Right cardiac atrium (tissue), 5 donors: ENCODE data around the gene LANCL2. TPM values are rescaled to one million over a fixed set of nuclear protein-coding genes. Genes with fewer than 3 reads are reported as not detected.
"Not testable (repeated sequence)": the region's sequence is repeated elsewhere in the genome, so short reads cannot be mapped to it uniquely, and the experiment has no call there.

Experiments used
- ATAC-seq, 2 donors: fragments of 200-7000 bp; cut with Tn5 transposase; one replicate each; pipeline versions ENCODE4 v1.8.0 to v1.9.1; 2020; ENCODE audit warnings: moderate library complexity in 2 of 2, mild to moderate bottlenecking in 1 of 2
- DNase-seq, 3 donors: peaks; one replicate each; pipeline ENCODE4 v3.0.0-alpha.2; 2020
- H3K27ac ChIP-seq: one replicate; pipeline ENCODE4 v1.5.1; 2013; ENCODE audit warnings: mild to moderate bottlenecking, low read length, control low read depth, moderate library complexity
- H3K27me3 ChIP-seq: one replicate; pipeline ENCODE4 v1.6.1; 2013; ENCODE audit not compliant: control insufficient read depth, insufficient read depth
- H3K4me1 ChIP-seq: one replicate; pipeline ENCODE4 v1.6.1; 2013; ENCODE audit warnings: low read length; ENCODE audit not compliant: control insufficient read depth, insufficient read depth
- H3K4me3 ChIP-seq: one replicate; pipeline ENCODE4 v1.5.1; 2013; ENCODE audit warnings: low read length, control low read depth
- H3K9me3 ChIP-seq: one replicate; pipeline ENCODE4 v1.6.1; 2013; ENCODE audit warnings: low read length; ENCODE audit not compliant: control insufficient read depth
- WGBS: extraction: QIAGEN DNeasy Blood & Tissue Kit; methylation state at CpG from one replicate; pipeline ENCODE4 v1.1.7; 2013; 5-methylcytosine and 5-hydroxymethylcytosine counted together
- intact Hi-C, 4 donors: fragments of 100-400 bp; cut with DNase I; formaldehyde crosslinking; loops; one replicate each; pipeline versions ENCODE4 v1.11.0 to v1.14.0; 2022 to 2023
- polyA plus RNA-seq: library from polyadenylated mRNA; stranded (reverse); fragments of 200-250 nt; gene quantifications from one replicate; pipeline ENCODE4 v1.2.3, GENCODE V29; 2013
- total RNA-seq, 4 donors: library from RNA; stranded (reverse); fragmentation: NEBNext Ultra II Directional; extraction: Animal tissue kit (Norgen Biotek cat#: 25700); gene quantifications; one replicate each; pipeline ENCODE4 v1.2.1, GENCODE V29; 2021
- donor health status: healthy with polysubstance abuse.
- donor health status: DM: no; HTN: yes; CAD: no.
- donor health status: DM: no; HTN: no; CAD: no.
- donor health status: DM: no; HTN: yes; CAD: no; lungs with severe emphysema.
- donor health status: DM: yes; HTN: yes; CAD: no.

Gene LANCL2
- total and polyA plus RNA-seq, 5 donors: 4.2 to 9.9 (median 8.7) TPM

DNA sequence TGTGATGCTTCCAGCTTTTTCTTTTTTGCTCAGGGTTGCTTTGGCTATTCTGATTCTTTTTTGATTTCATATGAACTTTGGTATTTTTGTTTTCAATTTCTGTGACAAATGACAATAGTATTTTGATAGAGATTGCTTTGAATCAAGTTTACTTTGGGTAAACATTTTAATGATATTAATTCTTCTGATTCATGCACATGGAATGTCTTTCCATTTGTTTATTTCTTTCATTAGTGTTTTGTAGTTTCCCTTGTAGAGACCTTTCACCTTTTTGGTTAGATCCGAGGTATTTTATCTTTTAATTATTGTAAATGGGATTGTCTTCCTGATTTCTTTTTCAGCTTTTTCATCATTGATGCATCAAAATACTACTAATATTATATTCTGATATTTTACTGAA lies 93.2 kb downstream of the LANCL2 start:
- Histone ChIP-seq H3K4me1 (no peaks in the 10 kb centered on the region), H3K9me3 (no peaks in the 10 kb centered on the region), H3K27me3 (no peaks in the 10 kb centered on the region), H3K4me3 (no peak overlapping the region), H3K27ac (no peak overlapping the region)
- ATAC-seq (no peak), DNase-seq (no peak)
- WGBS: 62% methylated on average over 1 of the region's 1 CpG
- intact Hi-C loops: no loop called here

DNA sequence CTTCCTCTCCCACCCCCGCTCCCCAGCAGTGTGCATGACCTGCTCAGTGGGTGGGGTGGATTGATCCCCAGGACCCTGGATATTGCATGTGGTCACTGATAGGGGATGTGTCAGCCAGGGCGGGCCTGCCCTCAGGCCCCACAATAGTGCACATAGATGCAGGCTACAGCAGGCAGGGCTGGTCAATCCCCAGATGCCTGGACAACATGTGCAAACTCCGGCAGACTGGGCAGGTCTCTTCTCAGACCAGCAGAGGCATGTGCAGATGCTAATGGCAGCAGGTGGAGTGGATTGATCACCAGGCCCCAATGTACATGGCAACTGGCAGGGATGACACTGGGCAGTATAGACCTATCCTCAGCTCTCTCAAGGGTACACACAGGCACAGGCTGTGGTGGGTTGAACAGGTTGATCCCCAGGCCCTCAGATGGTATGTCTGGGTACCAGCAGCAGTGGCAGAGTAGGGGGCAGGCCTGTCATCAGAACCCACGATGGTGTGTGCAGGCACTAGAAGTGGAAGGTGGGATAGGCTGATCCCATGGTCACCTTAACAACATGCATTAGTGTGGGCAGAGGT lies 98.6 kb downstream of the LANCL2 start:
- no peaks in the 10 kb centered on the region for H3K9me3 ChIP-seq
- 97% methylated on average over 4 of the region's 4 CpGs for WGBS
- DNase-seq: no peak
- intact Hi-C loops: no loop called here
- H3K27me3 ChIP-seq: no peaks in the 10 kb centered on the region
- H3K27ac ChIP-seq: no peak overlapping the region
- no peak for ATAC-seq
- no peaks in the 10 kb centered on the region for H3K4me1 ChIP-seq
- H3K4me3 ChIP-seq: no peak overlapping the region

- 99% methylated on average over 2 of the region's 2 CpGs for WGBS
Measured at GRCh38 chr7:55464422-55464821, 99.3 kb downstream of the LANCL2 start.

GRCh38 chr7:55465691-55466090 lies 100.6 kb downstream of the LANCL2 start:
- 84% methylated on average over 2 of the region's 2 CpGs for WGBS
- no peak overlapping the region for H3K27ac ChIP-seq
- intact Hi-C loops: no loop called here
- ATAC-seq (no peak), DNase-seq (no peak)
- H3K9me3 ChIP-seq: no peaks in the 10 kb centered on the region
- H3K4me3 ChIP-seq: no peak overlapping the region
- no peaks in the 10 kb centered on the region for H3K27me3 ChIP-seq
- H3K4me1 ChIP-seq: no peaks in the 10 kb centered on the region

More at GRCh38 chr7:55464422-55464821, 99.3 kb downstream of the LANCL2 start:
- ATAC-seq (no peak), DNase-seq (no peak)
- no peaks in the 10 kb centered on the region for H3K4me1 ChIP-seq
- no peaks in the 10 kb centered on the region for H3K27me3 ChIP-seq
- intact Hi-C loops: no loop called here
- no peak overlapping the region for H3K27ac ChIP-seq
- no peaks in the 10 kb centered on the region for H3K9me3 ChIP-seq
- H3K4me3 ChIP-seq: no peak overlapping the region

GRCh38 chr7:55467047-55467593 lies 102.0 kb downstream of the LANCL2 start:
- H3K9me3 ChIP-seq: no peaks in the 10 kb centered on the region
- no peak overlapping the region for H3K27ac ChIP-seq
- H3K4me3 ChIP-seq: no peak overlapping the region
- DNase-seq: no peak
- ATAC-seq: no peak
- intact Hi-C loops: no loop called here
- 96% methylated on average over 7 of the region's 7 CpGs for WGBS
- no peaks in the 10 kb centered on the region for H3K4me1 ChIP-seq
- no peaks in the 10 kb centered on the region for H3K27me3 ChIP-seq

GRCh38 chr7:55468495-55468894 lies 103.4 kb downstream of the LANCL2 start:
- ATAC-seq: no peak

GRCh38 chr7:55469271-55469681 lies 104.1 kb downstream of the LANCL2 start:
- 68% methylated on average over 2 of the region's 2 CpGs for WGBS
- DNase-seq (no peak), ATAC-seq (no peak)
- no peak overlapping the region for H3K4me3 ChIP-seq
- no peaks in the 10 kb centered on the region for H3K27me3 ChIP-seq
- no peaks in the 10 kb centered on the region for H3K4me1 ChIP-seq
- no peaks in the 10 kb centered on the region for H3K9me3 ChIP-seq
- intact Hi-C loops: no loop called here
- H3K27ac ChIP-seq: no peak overlapping the region

More at GRCh38 chr7:55468495-55468894, 103.4 kb downstream of the LANCL2 start:
- 97% methylated on average over 8 of the region's 8 CpGs for WGBS
- peak in 1 of 3 donors; percentile 43 for DNase-seq
- H3K27ac ChIP-seq: no peak overlapping the region
- no peaks in the 10 kb centered on the region for H3K27me3 ChIP-seq
- intact Hi-C loops: no loop called here
- H3K4me1 ChIP-seq: no peaks in the 10 kb centered on the region
- no peak overlapping the region for H3K4me3 ChIP-seq
- no peaks in the 10 kb centered on the region for H3K9me3 ChIP-seq

GRCh38 chr7:55469721-55470120 lies 104.6 kb downstream of the LANCL2 start:
- intact Hi-C loops: no loop called here
- DNase-seq (no peak), ATAC-seq (no peak)
- 75% methylated on average over 3 of the region's 3 CpGs for WGBS
- Histone ChIP-seq H3K4me1 (no peaks in the 10 kb centered on the region), H3K27me3 (no peaks in the 10 kb centered on the region), H3K4me3 (no peak overlapping the region), H3K27ac (no peak overlapping the region), H3K9me3 (no peaks in the 10 kb centered on the region)

- 76% methylated on average over 2 of the region's 2 CpGs for WGBS
- no peak overlapping the region for H3K4me3 ChIP-seq
- H3K9me3 ChIP-seq: no peaks in the 10 kb centered on the region
- intact Hi-C loops: no loop called here
- H3K27ac ChIP-seq: no peak overlapping the region
- no peaks in the 10 kb centered on the region for H3K4me1 ChIP-seq
- ATAC-seq (no peak), DNase-seq (no peak)
- H3K27me3 ChIP-seq: no peaks in the 10 kb centered on the region
Measured at GRCh38 chr7:55470261-55470660, 105.1 kb downstream of the LANCL2 start.

DNA sequence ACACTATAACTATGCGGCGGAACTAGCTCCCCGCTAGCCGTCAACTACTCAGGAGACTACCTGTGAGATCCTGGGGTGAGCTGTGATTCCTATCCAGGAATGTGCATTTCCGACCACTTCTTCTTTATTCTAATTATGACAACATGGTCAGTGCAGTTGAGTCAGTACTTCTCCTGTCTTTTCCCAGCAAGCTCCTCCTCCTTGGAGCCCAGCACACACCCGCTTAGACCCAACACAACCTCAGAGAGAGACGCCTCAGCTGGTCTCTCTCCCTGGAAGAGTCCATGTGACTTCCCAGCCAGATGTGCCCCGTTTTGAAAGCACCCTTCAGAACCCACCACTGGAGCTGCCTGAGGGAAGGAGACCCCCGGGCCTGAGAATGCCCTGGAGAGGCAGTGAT lies 106.5 kb downstream of the LANCL2 start:
- H3K27me3 ChIP-seq, H3K4me3 ChIP-seq, intact Hi-C loops, H3K4me1 ChIP-seq, H3K9me3 ChIP-seq, H3K27ac ChIP-seq, DNase-seq, ATAC-seq: not testable (repeated sequence)
- 94% methylated on average over 6 of the region's 9 CpGs for WGBS

GRCh38 chr7:55472406-55472805 lies 107.3 kb downstream of the LANCL2 start:
- H3K27me3 ChIP-seq, H3K4me3 ChIP-seq, H3K4me1 ChIP-seq, DNase-seq, H3K27ac ChIP-seq, H3K9me3 ChIP-seq, ATAC-seq, intact Hi-C loops: not testable (repeated sequence)
- 97% methylated on average over 6 of the region's 14 CpGs for WGBS
